ENCODE results near the gene ADORA2B.
"Not testable (repeated sequence)": the region's sequence is repeated elsewhere in the genome, so short reads cannot be mapped to it uniquely, and the experiment has no call there.

Gene ADORA2B

DNA sequence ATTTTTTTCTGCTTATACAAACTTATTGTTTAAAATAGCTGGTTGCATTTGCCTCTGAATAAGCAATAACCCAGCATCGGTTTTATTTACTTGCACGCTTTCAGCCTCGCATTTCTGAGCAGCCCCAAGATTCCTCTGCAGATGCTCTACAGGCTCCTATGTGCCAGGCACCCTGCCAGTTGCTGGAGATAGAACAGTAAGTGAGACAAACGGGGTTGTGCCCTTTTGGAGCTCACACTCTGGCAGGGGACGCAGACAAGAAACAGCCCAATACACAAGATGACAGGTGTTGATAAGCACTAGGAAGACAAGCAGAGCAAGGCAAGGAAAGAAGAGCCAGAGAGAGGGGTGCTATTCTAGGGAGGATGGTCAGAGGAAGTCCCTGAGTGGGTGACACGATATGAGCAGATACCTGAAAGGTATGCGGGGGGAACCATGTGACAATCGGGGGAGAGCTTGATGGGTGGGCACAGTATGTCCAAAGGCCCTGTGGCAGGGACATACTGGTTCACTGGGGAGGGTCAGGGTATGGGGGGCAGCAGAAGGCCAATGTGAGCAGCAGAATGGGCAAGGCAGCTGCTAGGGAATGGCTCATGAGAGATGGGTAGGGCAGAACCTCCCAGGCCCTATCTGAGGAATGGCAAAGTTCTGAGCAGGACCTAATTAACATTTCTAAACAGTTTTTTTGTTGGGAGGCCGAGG, 18.7 kb upstream of the ADORA2B start:
- DNase-seq, result no peak

DNA sequence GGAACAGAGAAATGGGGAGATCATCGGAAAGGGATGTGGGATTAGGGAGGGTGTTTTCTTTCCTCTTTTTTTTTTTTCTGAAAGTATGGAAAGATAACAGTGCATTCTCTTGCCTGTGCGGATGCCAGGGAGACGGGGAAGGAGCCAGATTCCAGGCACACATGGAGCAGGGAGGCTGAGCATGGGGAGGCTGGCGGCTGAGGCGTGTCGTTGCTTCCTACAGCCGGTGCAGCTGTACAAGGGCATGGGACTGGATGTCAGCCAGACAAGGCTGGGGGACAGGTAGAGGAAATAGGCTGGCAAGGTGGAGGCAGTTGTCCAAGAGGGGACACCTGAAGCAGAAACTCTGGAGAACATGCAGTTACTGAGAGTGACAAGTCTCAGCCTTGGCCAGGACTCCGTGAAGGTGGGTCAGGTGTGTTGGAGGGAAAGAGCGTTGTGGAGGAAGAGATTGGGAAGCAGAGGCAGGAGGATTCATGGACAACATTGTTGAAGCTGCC, 16.6 kb upstream of the ADORA2B start:
- no peak for DNase-seq

GRCh38 chr17:15929941-15930340, 15.0 kb upstream of the ADORA2B start:
- no peak for DNase-seq

DNA sequence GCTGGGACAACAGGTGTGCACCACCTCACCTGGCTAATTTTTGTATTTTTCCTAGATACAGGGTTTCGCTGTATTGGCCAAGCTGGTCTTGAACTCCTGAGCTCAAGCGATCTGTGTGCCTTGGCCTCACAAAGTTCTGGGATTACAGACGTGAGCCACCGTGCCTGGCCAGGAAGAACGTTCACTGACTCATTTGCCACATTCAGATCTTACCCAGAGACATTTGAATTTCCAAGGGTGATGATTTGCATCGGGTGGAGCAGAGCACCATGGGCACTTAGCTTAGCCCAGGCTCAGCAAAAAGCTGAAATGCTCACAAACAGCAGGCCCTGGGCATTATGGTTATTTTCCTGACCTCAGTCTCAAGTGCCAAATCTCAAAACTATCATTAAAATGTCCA, 14.5 kb upstream of the ADORA2B start:
- no peak for DNase-seq

GRCh38 chr17:15931394-15931793, 13.5 kb upstream of the ADORA2B start:
- no peak for DNase-seq

- DNase-seq, result no peak
These were observed 10.1 kb upstream of the ADORA2B start for GRCh38 chr17:15934866-15935265.

- DNase-seq, result no peak
These were observed 9.0 kb upstream of the ADORA2B start for GRCh38 chr17:15935891-15936290.

GRCh38 chr17:15936481-15936880, 8.4 kb upstream of the ADORA2B start:
- not testable (repeated sequence) for DNase-seq

DNA sequence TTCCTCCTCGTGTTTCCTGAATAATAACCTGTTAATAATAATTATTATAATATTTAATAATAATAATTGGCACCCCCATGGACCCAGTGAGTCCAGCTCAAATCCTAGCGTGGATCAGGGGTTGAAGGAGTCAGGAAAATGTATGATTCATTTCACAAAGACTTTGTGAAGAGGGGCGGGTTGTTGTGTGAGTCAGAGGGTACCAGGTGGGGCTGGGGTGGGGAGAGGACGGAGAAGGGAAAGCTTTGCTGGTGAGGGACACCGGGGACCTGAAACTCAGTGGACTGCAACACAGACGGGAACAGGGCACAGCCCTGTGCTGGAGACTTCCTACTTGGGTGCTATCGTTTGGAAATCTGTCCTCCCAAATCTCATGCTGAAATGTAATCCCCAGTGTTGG, 3.1 kb upstream of the ADORA2B start:
- DNase-seq, result no peak

DNA sequence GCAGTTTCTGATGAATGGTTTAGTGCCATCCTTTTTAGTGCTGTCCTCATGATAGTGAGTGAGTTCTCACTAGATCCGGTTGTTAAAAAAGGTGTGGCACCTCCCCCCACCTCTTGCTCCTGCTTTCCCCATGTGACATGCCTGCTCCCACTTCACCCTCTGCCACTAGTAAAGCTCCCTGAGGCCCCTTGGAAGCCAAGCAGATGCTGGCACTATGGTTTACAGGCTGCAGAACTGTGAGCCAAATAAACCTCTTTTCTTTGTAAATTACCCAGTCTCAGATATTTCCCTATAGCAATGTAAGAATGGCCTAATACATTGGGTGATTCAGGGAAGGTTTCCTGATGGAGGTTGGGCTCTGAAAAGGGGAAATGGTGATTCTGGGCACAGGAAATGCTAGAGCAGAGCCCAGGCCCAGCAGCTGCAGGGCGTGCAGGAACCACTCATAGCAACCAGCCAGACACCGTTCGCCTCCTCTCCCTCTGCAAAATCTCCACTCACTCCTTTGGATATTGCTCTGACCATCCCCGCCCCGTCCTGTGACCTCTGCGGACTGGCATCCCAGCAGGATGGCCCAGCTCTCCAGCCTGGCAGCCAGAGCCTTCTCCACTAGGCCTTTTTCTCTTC, 2.6 kb upstream of the ADORA2B start:
- no peak for DNase-seq

- no peak for DNase-seq
These were observed 765 bp upstream of the ADORA2B start for GRCh38 chr17:15943971-15944758.

DNA sequence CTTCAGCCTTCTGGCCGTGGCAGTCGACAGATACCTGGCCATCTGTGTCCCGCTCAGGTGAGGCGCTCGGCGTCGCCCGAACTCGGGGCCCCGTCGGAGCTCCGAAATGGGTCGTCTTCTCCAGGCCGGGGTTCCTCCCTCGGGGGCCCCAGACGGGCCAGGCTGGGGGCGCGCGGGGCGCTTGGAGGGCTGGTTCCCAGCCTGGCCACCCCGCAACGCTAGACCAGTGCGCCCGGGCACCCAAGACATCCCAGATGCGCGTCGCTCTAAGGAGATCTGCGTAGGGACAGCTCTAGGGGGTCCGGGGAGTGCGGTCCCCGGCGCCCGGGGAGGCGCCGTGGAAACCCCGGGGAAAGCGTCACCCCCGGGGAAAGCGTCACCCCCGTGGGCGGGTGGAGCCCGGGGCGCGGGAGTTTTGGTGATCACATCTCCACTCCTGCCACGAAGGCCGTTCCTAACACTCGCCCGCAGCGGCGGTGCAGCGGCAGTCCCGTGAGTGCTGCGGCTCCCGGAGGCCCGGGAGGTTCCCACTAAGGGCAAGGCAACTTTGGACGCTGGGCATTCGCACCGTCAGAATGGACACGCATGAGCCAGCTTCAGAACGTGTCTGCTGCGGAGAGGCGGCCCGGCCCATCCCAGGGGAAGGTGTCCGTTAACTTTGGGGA, 729 bp downstream of the ADORA2B start:
- peak; percentile 41 for DNase-seq

GRCh38 chr17:15946611-15947120, 1.7 kb downstream of the ADORA2B start:
- DNase-seq, result no peak

DNA sequence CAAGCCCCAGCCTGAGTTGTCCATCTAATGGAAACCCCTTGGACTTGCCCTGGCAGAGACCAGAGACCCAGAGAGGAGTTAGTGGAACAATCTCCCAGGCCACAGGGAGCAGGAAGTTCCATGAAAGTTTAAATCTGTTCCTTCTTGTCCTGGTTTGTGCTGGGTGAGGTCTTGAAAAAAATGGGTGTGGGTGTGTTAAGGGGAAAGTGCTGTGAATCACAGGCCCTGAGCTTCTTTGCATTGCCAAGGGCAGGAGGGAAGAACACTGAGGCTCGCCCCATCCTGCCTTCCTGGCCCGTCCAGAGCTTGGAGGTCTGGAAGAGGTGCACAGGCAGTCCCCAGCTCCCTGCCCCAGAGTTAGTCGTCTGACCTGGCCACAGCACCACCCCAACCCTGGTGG, 2.3 kb downstream of the ADORA2B start:
- DNase-seq, result no peak

GRCh38 chr17:15947976-15948752, 3.2 kb downstream of the ADORA2B start:
- DNase-seq, result no peak

DNA sequence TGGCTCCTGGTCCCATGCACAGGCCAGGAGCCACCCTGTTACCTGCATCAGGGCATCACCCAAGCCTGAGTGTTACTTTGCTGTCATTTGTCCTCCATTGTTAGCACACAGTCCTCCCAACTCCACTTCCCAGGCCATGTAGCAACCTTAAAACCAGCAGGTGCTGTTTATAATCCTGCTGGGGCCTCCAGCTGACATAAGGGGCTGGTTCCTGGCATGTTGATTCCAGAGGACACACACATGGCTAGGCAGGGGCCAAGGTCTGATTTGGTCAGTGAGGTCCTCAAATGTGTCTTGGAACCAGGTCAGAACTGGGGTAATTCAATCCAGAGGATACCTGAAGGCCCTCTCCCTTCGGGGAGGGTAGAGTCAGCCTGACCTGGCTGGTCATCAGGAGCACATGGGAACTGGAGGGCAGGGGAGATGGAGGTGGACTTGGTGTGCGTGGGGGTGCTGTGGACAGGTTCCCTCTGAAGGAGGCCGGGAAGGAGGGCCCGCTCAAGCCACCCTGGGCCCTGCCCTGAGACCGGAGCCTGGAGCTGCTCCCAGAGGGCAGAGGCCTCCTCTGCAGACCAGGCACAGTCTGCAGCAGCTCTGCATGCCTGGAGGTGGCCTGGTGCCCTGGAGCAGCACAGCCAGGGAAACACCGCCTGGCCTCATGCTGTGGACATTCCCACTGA, 6.6 kb downstream of the ADORA2B start:
- no peak for DNase-seq

- DNase-seq, result no peak
These were observed 7.2 kb downstream of the ADORA2B start for GRCh38 chr17:15952048-15952532.

DNA sequence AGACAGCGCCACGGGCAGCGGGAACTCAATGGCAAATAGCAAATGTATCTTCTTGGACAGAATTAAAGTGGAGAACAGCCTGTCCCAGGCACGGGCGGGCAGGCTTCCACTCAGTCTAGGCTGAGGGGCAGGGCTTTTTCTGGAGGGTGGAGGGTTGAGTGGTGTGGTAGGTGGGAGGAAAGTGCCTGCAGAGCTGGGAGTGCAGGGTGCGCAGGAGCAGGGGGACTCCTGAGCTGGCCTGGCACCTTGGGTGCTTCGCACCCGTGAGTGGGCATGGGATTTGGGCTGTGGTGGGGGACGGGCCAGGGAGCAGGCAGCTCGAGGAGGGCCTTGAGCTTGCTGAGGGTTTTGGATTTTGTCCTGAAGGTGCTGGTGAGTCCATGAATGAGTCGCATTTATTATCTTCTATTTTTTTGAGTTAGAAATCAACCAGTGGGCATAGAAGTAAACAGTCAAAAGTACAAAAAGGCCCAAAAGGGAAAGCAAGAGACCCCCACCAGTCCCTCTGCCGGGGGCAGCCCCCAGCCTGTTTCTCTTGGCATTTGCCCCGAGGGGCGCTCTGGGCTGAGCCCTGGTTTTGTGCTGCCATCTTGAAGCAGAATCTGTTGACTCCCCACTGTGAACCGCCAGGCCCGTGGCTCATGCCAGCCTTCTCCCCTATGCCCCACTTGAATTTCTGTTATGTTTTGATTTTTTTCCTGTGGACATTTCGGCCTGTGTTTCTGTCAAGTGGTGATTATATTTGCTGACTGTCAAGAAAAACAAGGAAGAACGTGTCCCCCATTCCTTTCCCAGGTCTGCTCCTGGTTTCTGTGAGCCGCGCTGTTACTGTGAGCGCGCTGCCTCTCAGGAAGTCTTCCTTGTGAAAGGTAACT, 8.2 kb downstream of the ADORA2B start:
- DNase-seq, result no peak

- DNase-seq, result no peak
These were observed 9.3 kb downstream of the ADORA2B start for GRCh38 chr17:15954222-15954621.

- DNase-seq, result no peak
These were observed 11.0 kb downstream of the ADORA2B start for GRCh38 chr17:15955793-15956541.
